A673 (cell line): ENCODE data around the gene CTPS2. TPM values are rescaled to one million over a fixed set of nuclear protein-coding genes. Genes with fewer than 3 reads are reported as not detected.

Source experiments
- BruUV-seq: library from RNA; stranded (reverse); fragments of 400-500 nt; replicated peaks from 2 replicates; lab custom pipeline; 2021; lab: Mats Ljungman, UMichigan
- CTCF ChIA-PET: fragments of 300-600 bp; sonication (Branson Sonifier 250); formaldehyde crosslinking; loops from one replicate; lab custom pipeline; 2022; ENCODE audit warnings: antibody characterized with exemption; lab: Charles Lee
- POLR2A ChIA-PET: fragments of 300-600 bp; sonication (Branson Sonifier 250); formaldehyde crosslinking; loops from one replicate; lab custom pipeline; 2022; ENCODE audit warnings: antibody characterized with exemption; ENCODE audit not compliant: low non-redundant PET; lab: Charles Lee
- DNase-seq: peaks from one replicate; pipeline ENCODE4 v3.0.0-alpha.2; 2015; ENCODE audit warnings: low spot score
- H3K27ac ChIP-seq: fragments of 200-600 bp; sonication (generic); 2 replicates; pipeline ENCODE4 v1.5.1; 2016; ENCODE audit warnings: mixed run types, low read depth, mild to moderate bottlenecking, mixed read lengths, antibody characterized with exemption, low read length; ENCODE audit not compliant: poor library complexity, severe bottlenecking
- H3K27me3 ChIP-seq: fragments of 200-600 bp; sonication (generic); replicated peaks from 2 replicates; pipeline ENCODE4 v1.6.1; 2017; ENCODE audit warnings: mixed run types, low read depth, mild to moderate bottlenecking, mixed read lengths, antibody characterized with exemption, low read length; ENCODE audit not compliant: insufficient read depth, poor library complexity
- H3K36me3 ChIP-seq: fragments of 200-600 bp; sonication (generic); 2 replicates; pipeline ENCODE4 v1.6.1; 2016; ENCODE audit warnings: mixed run types, mild to moderate bottlenecking, mixed read lengths, antibody characterized with exemption, low read length; ENCODE audit not compliant: insufficient read depth, poor library complexity, severe bottlenecking
- H3K4me1 ChIP-seq: fragments of 200-600 bp; sonication (generic); 2 replicates; pipeline ENCODE4 v1.6.1; 2017; ENCODE audit warnings: mixed run types, mild to moderate bottlenecking, mixed read lengths, antibody characterized with exemption, low read length; ENCODE audit not compliant: insufficient read depth, poor library complexity, severe bottlenecking
- H3K4me3 ChIP-seq: fragments of 200-600 bp; sonication (generic); 2 replicates; pipeline ENCODE4 v1.5.1; 2016; ENCODE audit warnings: low read depth, mixed run types, mild to moderate bottlenecking, mixed read lengths, low read length; ENCODE audit not compliant: poor library complexity, severe bottlenecking
- H3K9me3 ChIP-seq: fragments of 200-600 bp; sonication (generic); 2 replicates; pipeline ENCODE4 v1.6.1; 2016; ENCODE audit warnings: mixed run types, low read depth, mild to moderate bottlenecking, mixed read lengths, antibody characterized with exemption, low read length; ENCODE audit not compliant: poor library complexity, severe bottlenecking
- CTCF ChIP-seq: fragments of 300-800, 200-600 bp; sonication (generic); conservative IDR thresholded peaks from 2 replicates; pipeline ENCODE4 v1.5.1; 2017; ENCODE audit warnings: low read depth, mild to moderate bottlenecking, antibody characterized with exemption, low read length, moderate library complexity, mixed read lengths
- EZH2 ChIP-seq: fragments of 200-600 bp; sonication (generic); IDR thresholded peaks from 2 replicates; pipeline ENCODE4 v1.6.1; 2017; ENCODE audit warnings: borderline replicate concordance, low read depth, mild to moderate bottlenecking, mixed read lengths, antibody characterized with exemption, low read length; ENCODE audit not compliant: poor library complexity, severe bottlenecking
- intact Hi-C: fragments of 100-400 bp; cut with micrococcal nuclease; formaldehyde crosslinking; loops from one replicate; pipeline ENCODE4 v1.10.0; 2022; ENCODE audit not compliant: unreplicated experiment
- total RNA-seq: library from RNA; stranded (reverse); gene quantifications from 2 replicates; pipeline ENCODE4 v1.2.3, GENCODE V29; 2021

Gene CTPS2
- total RNA-seq, 1 experiment from 2014 or later = 15.6 TPM

GRCh38 chrX:16592194-16592770 lies 120.2 kb downstream of the CTPS2 start:
- Histone ChIP-seq H3K4me1 (no peaks in the 10 kb centered on the region), H3K27ac (no peak overlapping the region), H3K27me3 (no peaks in the 10 kb centered on the region), H3K36me3 (no peaks in the 10 kb centered on the region), H3K4me3 (no peak overlapping the region), H3K9me3 (no peaks in the 10 kb centered on the region)
- DNase-seq = no peak
- intact Hi-C loops = no loop called here
- TF ChIP-seq CTCF (no peak), EZH2 (no peak)
- BruUV-seq = no TSS peak
- ChIA-PET CTCF (no interaction called here), POLR2A (no interaction called here)

GRCh38 chrX:16589826-16590225 lies 122.6 kb downstream of the CTPS2 start:
- ChIA-PET POLR2A (no interaction called here), CTCF (no interaction called here)
- no peaks in the 10 kb centered on the region for H3K9me3 ChIP-seq
- intact Hi-C loops = no loop called here
- H3K36me3 ChIP-seq = no peaks in the 10 kb centered on the region
- no peak overlapping the region for H3K4me3 ChIP-seq
- no peak overlapping the region for H3K27ac ChIP-seq
- H3K4me1 ChIP-seq = no peaks in the 10 kb centered on the region
- BruUV-seq = no TSS peak
- no peaks in the 10 kb centered on the region for H3K27me3 ChIP-seq
- TF ChIP-seq EZH2 (no peak), CTCF (no peak)
- DNase-seq = no peak

- no peaks in the 10 kb centered on the region for H3K4me1 ChIP-seq
- no peaks in the 10 kb centered on the region for H3K36me3 ChIP-seq
- ChIA-PET CTCF (no interaction called here), POLR2A (no interaction called here)
- H3K27ac ChIP-seq = no peak overlapping the region
- H3K27me3 ChIP-seq = no peaks in the 10 kb centered on the region
- H3K9me3 ChIP-seq = no peaks in the 10 kb centered on the region
- H3K4me3 ChIP-seq = no peak overlapping the region
- intact Hi-C loops = no loop called here
- no peak for DNase-seq
- BruUV-seq = no TSS peak
- TF ChIP-seq EZH2 (no peak), CTCF (no peak)
Measured at GRCh38 chrX:16589211-16589610, 123.3 kb downstream of the CTPS2 start.
